ENCODE measurements around the gene PSEN1. TPM values are rescaled to one million over a fixed set of nuclear protein-coding genes. Genes with fewer than 3 reads are reported as not detected.

Gene PSEN1
- total and polyA plus RNA-seq, 10 donors, result 15.9 to 74.7 (median 47.2) TPM

DNA sequence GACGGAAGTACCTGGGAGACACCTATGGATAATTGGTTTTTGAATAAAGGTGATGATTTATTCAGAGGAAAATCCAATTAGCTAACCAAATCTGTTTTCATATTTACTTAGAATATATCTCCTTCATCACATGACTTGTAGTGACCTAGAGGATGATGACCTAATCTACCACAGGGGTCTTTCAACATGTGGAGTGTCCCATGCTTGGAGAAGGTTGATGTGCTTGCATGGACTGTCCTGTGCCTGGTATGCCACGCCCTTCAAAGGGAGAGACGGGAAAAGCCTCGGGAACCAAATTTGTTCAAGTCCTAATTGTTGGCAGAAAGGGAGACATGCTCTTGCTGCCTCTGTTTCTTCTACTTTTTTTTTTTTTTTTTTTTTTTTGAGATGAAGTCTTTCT is 89.2 kb downstream of the PSEN1 start:
- TF ChIP-seq POLR2A (IDR thresholded peaks at IDR 0.05) (no peak), POLR2AphosphoS5 (IDR thresholded peaks at IDR 0.05) (no peak)
- TF ChIP-seq, protein P1, sequence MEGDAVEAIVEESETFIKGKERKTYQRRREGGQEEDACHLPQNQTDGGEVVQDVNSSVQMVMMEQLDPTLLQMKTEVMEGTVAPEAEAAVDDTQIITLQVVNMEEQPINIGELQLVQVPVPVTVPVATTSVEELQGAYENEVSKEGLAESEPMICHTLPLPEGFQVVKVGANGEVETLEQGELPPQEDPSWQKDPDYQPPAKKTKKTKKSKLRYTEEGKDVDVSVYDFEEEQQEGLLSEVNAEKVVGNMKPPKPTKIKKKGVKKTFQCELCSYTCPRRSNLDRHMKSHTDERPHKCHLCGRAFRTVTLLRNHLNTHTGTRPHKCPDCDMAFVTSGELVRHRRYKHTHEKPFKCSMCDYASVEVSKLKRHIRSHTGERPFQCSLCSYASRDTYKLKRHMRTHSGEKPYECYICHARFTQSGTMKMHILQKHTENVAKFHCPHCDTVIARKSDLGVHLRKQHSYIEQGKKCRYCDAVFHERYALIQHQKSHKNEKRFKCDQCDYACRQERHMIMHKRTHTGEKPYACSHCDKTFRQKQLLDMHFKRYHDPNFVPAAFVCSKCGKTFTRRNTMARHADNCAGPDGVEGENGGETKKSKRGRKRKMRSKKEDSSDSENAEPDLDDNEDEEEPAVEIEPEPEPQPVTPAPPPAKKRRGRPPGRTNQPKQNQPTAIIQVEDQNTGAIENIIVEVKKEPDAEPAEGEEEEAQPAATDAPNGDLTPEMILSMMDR (IDR thresholded peaks at IDR 0.05 in 8 of 11, conservative IDR thresholded peaks at IDR 0.05 in 3 of 11), result no peak
- DNase-seq, result no peak
- peaks cover 0 to 26% (median 8%) of the 10 kb centered on the region in 6 donors for H3K4me1 ChIP-seq
- H3K9me3 ChIP-seq, result no peaks in the 10 kb centered on the region
- H3K27ac ChIP-seq, result no peak overlapping the region
- H3K4me3 ChIP-seq, result no peak overlapping the region
- peaks cover 0 to 89% (median 23%) of the 10 kb centered on the region in 6 donors for H3K36me3 ChIP-seq
- 91 to 97% (median 96%) methylated on average over 4 of the region's 4 CpGs for WGBS, 5 donors
- intact Hi-C loops (cut with DNase I; ENCODE audit: low total_unique reads), result no loop called here
- no peaks in the 10 kb centered on the region for H3K27me3 ChIP-seq (replicated peaks in 1 of 7)

DNA sequence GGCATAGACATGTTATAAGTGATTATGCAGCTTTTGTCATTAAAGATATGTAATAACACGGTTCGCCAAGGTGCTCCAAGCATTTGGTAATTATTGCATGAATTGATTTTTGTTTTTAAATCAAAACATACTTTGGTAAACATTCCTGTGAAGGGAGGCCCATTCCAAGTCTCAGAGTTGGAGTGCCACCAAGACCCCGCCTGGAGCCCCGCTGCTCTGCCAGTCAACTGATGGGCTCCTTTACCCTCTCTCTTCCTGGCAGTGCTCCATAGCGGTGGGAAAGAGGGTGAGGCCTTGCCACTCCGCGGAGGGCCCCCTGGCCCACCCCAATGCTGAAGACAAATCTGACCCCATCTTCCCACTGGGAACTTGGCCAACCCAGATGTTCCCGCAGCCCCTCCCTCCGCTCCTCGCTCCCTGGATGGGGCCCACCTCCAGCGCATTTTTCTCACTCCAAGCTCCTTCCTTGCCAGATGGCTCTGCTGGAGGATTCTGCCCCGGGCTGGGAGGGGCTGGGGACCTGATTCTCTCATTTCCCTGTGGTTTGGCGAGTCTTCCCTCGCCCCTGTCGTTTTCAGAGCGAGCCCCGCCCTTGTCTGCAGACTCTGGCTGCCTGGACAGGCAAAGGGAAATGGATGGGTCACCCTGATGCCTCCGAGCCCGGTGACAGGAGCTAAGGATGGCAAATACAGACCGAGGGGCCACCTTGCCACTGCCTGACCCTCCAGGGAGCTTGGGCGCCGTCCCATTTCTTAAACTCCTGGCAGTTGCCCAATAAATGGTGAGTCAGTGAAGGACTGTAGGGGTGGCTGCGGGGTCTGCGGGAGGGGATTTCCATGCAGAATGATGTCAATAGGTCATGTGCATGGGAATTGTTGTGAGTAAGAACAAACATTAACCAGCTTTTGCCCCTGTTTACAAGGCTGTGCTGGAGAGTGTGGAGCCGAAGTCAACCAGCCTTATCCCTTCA is 91.8 kb downstream of the PSEN1 start:
- Histone ChIP-seq H3K27ac (peak overlapping the region in 5 of 8 donors; percentile 18 to 46 (median 30)), H3K9me3 (no peaks in the 10 kb centered on the region)
- no peak for DNase-seq

DNA sequence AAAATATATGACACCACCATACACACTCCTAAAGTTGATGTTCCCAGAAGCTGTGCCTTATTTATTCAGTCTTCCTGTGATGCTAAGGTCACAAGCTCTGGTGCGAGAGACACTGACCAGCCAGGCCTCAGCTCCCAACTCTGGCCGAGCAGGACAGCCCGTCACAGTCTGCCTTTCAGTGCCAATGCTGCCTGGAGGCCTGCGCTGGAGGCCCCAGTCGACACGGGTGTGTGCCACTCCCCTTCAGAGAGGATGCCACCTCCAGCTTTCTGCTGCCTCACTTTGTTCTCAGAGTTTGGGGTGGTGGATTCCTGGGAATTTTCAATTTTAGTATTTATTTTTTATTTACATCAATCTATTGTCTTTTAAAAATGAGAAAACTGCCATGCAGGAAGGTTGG is 93.7 kb downstream of the PSEN1 start:
- intact Hi-C loops (cut with DNase I; ENCODE audit: low total_unique reads), result no loop called here
- H3K9me3 ChIP-seq, result no peaks in the 10 kb centered on the region
- TF ChIP-seq, protein P1 (IDR thresholded peaks at IDR 0.05 in 8 of 11, conservative IDR thresholded peaks at IDR 0.05 in 3 of 11), result no peak
- no peak for TF ChIP-seq POLR2A (IDR thresholded peaks at IDR 0.05)
- TF ChIP-seq POLR2AphosphoS5 (IDR thresholded peaks at IDR 0.05), result peak in 1 of 3 donors; percentile 32
- 93 to 94% (median 93%) methylated on average over 6 of the region's 6 CpGs for WGBS, 5 donors
- peaks cover 4 to 52% (median 19%) of the 10 kb centered on the region in 6 donors for H3K4me1 ChIP-seq
- peaks cover 0 to 22% (median 0%) of the 10 kb centered on the region in 7 donors for H3K27me3 ChIP-seq (replicated peaks in 1 of 7)
- peaks cover 0 to 44% (median 13%) of the 10 kb centered on the region in 6 donors for H3K36me3 ChIP-seq
- no peak for DNase-seq
- H3K27ac ChIP-seq, result no peak overlapping the region
- no peak overlapping the region for H3K4me3 ChIP-seq

More for the DNA sequence above, 91.8 kb downstream of the PSEN1 start:
- peaks cover 0 to 3% (median 0%) of the 10 kb centered on the region in 7 donors for H3K27me3 ChIP-seq (replicated peaks in 1 of 7)
- peaks cover 4 to 36% (median 18%) of the 10 kb centered on the region in 6 donors for H3K4me1 ChIP-seq
- 60 to 77% (median 69%) methylated on average over 22 to 25 of the region's 25 CpGs for WGBS, 5 donors
- peaks cover 0 to 63% (median 14%) of the 10 kb centered on the region in 6 donors for H3K36me3 ChIP-seq
- no peak overlapping the region for H3K4me3 ChIP-seq
- intact Hi-C loops (cut with DNase I; ENCODE audit: low total_unique reads), result no loop called here
- peak in 1 of 3 donors; percentile 46 for TF ChIP-seq POLR2AphosphoS5 (IDR thresholded peaks at IDR 0.05)
- TF ChIP-seq, protein P1 (IDR thresholded peaks at IDR 0.05 in 8 of 11, conservative IDR thresholded peaks at IDR 0.05 in 3 of 11), result no peak
